CD8-positive, alpha-beta memory T cell (primary cell): ENCODE measurements around the gene TOM1L2. TPM values are rescaled to one million over a fixed set of nuclear protein-coding genes. Genes with fewer than 3 reads are reported as not detected.
"Not testable (repeated sequence)": the region's sequence is repeated elsewhere in the genome, so short reads cannot be mapped to it uniquely, and the experiment has no call there.

Source experiments
- CTCF ChIA-PET: fragments of 350-600 bp; sonication (Branson Sonifier 250); formaldehyde crosslinking; loops from one replicate; lab custom pipeline; 2021; ENCODE audit warnings: antibody characterized with exemption; lab: Charles Lee
- POLR2A ChIA-PET: fragments of 350-600 bp; sonication (Branson Sonifier 250); formaldehyde crosslinking; loops from one replicate; lab custom pipeline; 2021; ENCODE audit warnings: antibody characterized with exemption; lab: Charles Lee
- DNase-seq, 5 donors: peaks; one replicate each; pipeline versions ENCODE4 v3.0.0 to v3.0.0-alpha.2; 2020 to 2022; ENCODE audit warnings: mixed read lengths in 1 of 5
- H3K27ac ChIP-seq: one replicate; pipeline ENCODE4 v1.7.0; 2013; ENCODE audit warnings: low read depth, mild to moderate bottlenecking, low read length, moderate library complexity
- H3K27me3 ChIP-seq: 2 replicates; pipeline ENCODE4 v1.7.0; 2013; ENCODE audit warnings: low read length, mild to moderate bottlenecking; ENCODE audit not compliant: insufficient read depth, poor library complexity, severe bottlenecking
- H3K36me3 ChIP-seq: 2 replicates; pipeline ENCODE4 v1.7.0; 2013; ENCODE audit warnings: mild to moderate bottlenecking, low read length, moderate library complexity; ENCODE audit not compliant: insufficient read depth
- H3K4me1 ChIP-seq: 2 replicates; pipeline ENCODE4 v1.7.0; 2013; ENCODE audit warnings: mild to moderate bottlenecking, low read length, moderate library complexity; ENCODE audit not compliant: insufficient read depth
- H3K4me3 ChIP-seq: 2 replicates; pipeline ENCODE4 v1.7.0; 2013; ENCODE audit warnings: mild to moderate bottlenecking, low read length
- H3K9me3 ChIP-seq: 2 replicates; pipeline ENCODE4 v1.7.0; 2013; ENCODE audit warnings: mild to moderate bottlenecking, low read length
- H3K27ac Mint-ChIP-seq, 8 donors: one replicate each; pipeline ENCODE4 v1.8.0; 2020 to 2021; ENCODE audit warnings: mixed read lengths in 8 of 8, mild to moderate bottlenecking in 6 of 8, inconsistent platforms in 3 of 8, moderate library complexity in 3 of 8
- H3K27me3 Mint-ChIP-seq, 2 donors: one replicate each; pipeline ENCODE4 v1.8.0; 2020 to 2021; ENCODE audit warnings: mixed read lengths in 2 of 2, mild to moderate bottlenecking in 1 of 2, moderate library complexity in 1 of 2
- H3K36me3 Mint-ChIP-seq, 3 donors: one replicate each; pipeline ENCODE4 v1.8.0; 2020 to 2021; ENCODE audit warnings: mixed read lengths in 3 of 3, inconsistent platforms in 1 of 3, mild to moderate bottlenecking in 1 of 3
- H3K4me1 Mint-ChIP-seq, 3 donors: one replicate each; pipeline ENCODE4 v1.8.0; 2020 to 2021; ENCODE audit warnings: mixed read lengths in 3 of 3, inconsistent platforms in 1 of 3, mild to moderate bottlenecking in 1 of 3
- H3K4me3 Mint-ChIP-seq, 7 donors: one replicate each; pipeline ENCODE4 v1.8.0; 2020 to 2021; ENCODE audit warnings: mixed read lengths in 7 of 7, mild to moderate bottlenecking in 6 of 7, moderate library complexity in 4 of 7, inconsistent platforms in 2 of 7
- H3K9me3 Mint-ChIP-seq, 5 donors: one replicate each; pipeline ENCODE4 v1.8.0; 2020 to 2022; ENCODE audit warnings: mixed read lengths in 5 of 5, mild to moderate bottlenecking in 3 of 5, moderate library complexity in 2 of 5, inconsistent platforms in 1 of 5
- polyA plus RNA-seq: library from polyadenylated mRNA; unstranded; fragments of 300-500 nt; fragmentation: Illumina TruSeq; gene quantifications from one replicate; pipeline ENCODE4 v1.2.3, GENCODE V29; 2021
- total RNA-seq, 2 experiments: library from RNA; stranded (reverse); gene quantifications; one replicate each; pipeline ENCODE4 v1.2.3, GENCODE V29; 2021

The TOM1L2 gene
- total and polyA plus RNA-seq, 3 experiments from 2014 or later: 6.5 to 11.3 (median 10.0) TPM

GRCh38 chr17:17963694-17964436 is 8.3 kb downstream of the TOM1L2 start:
- Mint-ChIP-seq H3K4me1 (peaks cover 40 to 75% (median 52%) of the 10 kb centered on the region in 3 donors), H3K4me3 (no peak overlapping the region), H3K9me3 (no peaks in the 10 kb centered on the region), H3K27ac (peak overlapping the region in 5 of 8 donors; percentile 7 to 75 (median 23)), H3K36me3 (peaks cover 0 to 4% (median 0%) of the 10 kb centered on the region in 3 donors), H3K27me3 (no peaks in the 10 kb centered on the region)
- Histone ChIP-seq H3K27ac (no peak overlapping the region), H3K9me3 (no peaks in the 10 kb centered on the region), H3K36me3 (no peaks in the 10 kb centered on the region), H3K4me3 (no peak overlapping the region), H3K4me1 (peaks cover 34% of the 10 kb centered on the region), H3K27me3 (no peaks in the 10 kb centered on the region)
- CTCF ChIA-PET: no interaction called here
- POLR2A ChIA-PET: no interaction called here
- no peak for DNase-seq

DNA sequence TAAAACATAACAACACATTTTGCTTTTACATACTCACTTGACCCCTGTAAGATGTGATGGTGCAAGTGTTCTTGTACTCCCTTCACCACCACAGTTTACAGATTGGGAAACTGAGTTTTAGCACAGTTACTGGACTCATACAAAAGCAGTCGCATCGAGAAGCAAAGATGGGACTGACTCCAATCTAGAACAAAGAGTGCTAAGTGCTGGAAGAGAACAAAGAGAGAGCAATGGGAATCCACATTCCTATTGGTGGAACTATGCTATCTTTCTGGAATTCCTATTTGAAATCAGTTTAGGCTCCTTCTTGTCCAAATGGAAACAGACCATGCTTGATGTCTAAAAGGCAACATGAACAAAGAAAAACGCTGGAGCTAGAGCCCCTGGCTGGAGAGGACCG is 9.1 kb downstream of the TOM1L2 start:
- no peak for DNase-seq
- POLR2A ChIA-PET: no interaction called here
- Histone ChIP-seq H3K4me3 (no peak overlapping the region), H3K27me3 (no peaks in the 10 kb centered on the region), H3K36me3 (no peaks in the 10 kb centered on the region), H3K27ac (no peak overlapping the region), H3K9me3 (no peaks in the 10 kb centered on the region), H3K4me1 (peaks cover 42% of the 10 kb centered on the region)
- Mint-ChIP-seq H3K4me3 (no peak overlapping the region), H3K36me3 (peaks cover 0 to 4% (median 0%) of the 10 kb centered on the region in 3 donors), H3K27me3 (no peaks in the 10 kb centered on the region), H3K4me1 (peaks cover 48 to 78% (median 59%) of the 10 kb centered on the region in 3 donors), H3K27ac (peak overlapping the region in 2 of 8 donors; percentile 20 to 29), H3K9me3 (no peaks in the 10 kb centered on the region)
- CTCF ChIA-PET: no interaction called here

GRCh38 chr17:17960500-17961030 is 11.6 kb downstream of the TOM1L2 start:
- H3K27ac ChIP-seq: no peak overlapping the region
- CTCF ChIA-PET: interaction anchor here (0.8 to 1.2 kb wide), 2 partner anchors 9 to 12 kb away, joined by 4 read pairs; partner anchors contain the start of genes DRC3 and TOM1L2
- H3K27me3 ChIP-seq: no peaks in the 10 kb centered on the region
- Mint-ChIP-seq H3K27me3 (no peaks in the 10 kb centered on the region), H3K4me3 (peak overlapping the region in 6 of 7 donors; percentile 8 to 82 (median 32)), H3K36me3 (peaks cover 5 to 9% (median 6%) of the 10 kb centered on the region in 3 donors), H3K27ac (peak overlapping the region; percentile 90 to 97 (median 95)), H3K4me1 (peaks cover 52 to 75% (median 55%) of the 10 kb centered on the region in 3 donors), H3K9me3 (no peaks in the 10 kb centered on the region)
- no peaks in the 10 kb centered on the region for H3K9me3 ChIP-seq
- POLR2A ChIA-PET: no interaction called here
- H3K4me3 ChIP-seq: peak overlapping the region; percentile 24
- no peak for DNase-seq
- peaks cover 49% of the 10 kb centered on the region for H3K4me1 ChIP-seq
- no peaks in the 10 kb centered on the region for H3K36me3 ChIP-seq

DNA sequence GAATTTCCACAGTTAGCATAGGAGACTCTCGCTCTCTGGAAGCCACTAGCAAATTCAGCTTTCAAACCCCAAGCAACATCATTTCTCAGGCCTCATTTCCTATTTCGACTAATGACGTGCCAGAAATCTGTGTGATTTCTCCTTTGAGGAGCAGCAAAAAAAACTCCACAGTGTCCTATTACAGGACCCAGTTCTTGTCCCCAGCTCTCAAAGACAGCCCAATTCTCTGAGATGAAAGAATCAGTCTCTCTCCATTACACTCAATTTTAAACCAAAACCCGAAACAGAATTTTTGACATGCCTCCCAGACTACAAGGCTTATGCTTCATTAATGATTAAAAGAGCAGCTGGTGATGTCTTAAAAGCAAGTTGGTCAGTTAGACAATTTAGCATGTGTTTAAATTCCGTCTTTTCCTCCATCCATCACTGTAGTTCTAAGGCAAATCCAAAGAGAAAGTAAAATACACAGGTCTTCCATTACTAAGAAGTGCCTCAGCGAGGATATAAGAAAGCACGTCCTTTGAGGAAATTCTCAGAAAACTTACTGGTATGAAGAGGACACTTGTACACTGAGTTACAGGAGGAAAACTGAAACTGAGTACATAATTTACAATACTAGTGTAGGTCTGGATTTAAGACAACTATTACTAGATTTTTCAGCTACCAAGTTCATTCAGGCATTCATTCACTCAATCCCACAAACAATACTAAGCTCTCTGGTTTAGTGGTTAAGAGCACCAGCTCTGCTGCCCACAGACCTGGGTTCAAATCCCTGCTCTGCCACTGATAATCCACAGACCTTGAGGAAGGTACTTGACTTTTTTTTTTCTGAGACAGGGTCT is 12.5 kb downstream of the TOM1L2 start:
- peak in 1 of 5 donors; percentile 23 for DNase-seq
- H3K27me3 ChIP-seq: no peaks in the 10 kb centered on the region
- H3K27ac ChIP-seq: peak overlapping the region; percentile 33
- H3K4me3 ChIP-seq: peak overlapping the region; percentile 24
- ChIA-PET POLR2A (interaction anchor here (2.7 kb wide), 1 partner anchor 13 kb away, joined by 31 read pairs; the partner anchor contains the start of genes DRC3 and TOM1L2), CTCF (interaction anchor here (0.8 to 2.0 kb wide), 3 partner anchors 10 to 33 kb away, joined by 4 read pairs; partner anchors contain the start of genes DRC3 and TOM1L2)
- Mint-ChIP-seq H3K27ac (peak overlapping the region; percentile 90 to 97 (median 95)), H3K36me3 (peaks cover 5 to 14% (median 12%) of the 10 kb centered on the region in 3 donors), H3K4me1 (peaks cover 51 to 74% (median 59%) of the 10 kb centered on the region in 3 donors), H3K9me3 (no peaks in the 10 kb centered on the region), H3K27me3 (no peaks in the 10 kb centered on the region), H3K4me3 (peak overlapping the region; percentile 55 to 82 (median 77))
- H3K9me3 ChIP-seq: no peaks in the 10 kb centered on the region
- no peaks in the 10 kb centered on the region for H3K36me3 ChIP-seq
- peaks cover 47% of the 10 kb centered on the region for H3K4me1 ChIP-seq

GRCh38 chr17:17958982-17959381 is 13.2 kb downstream of the TOM1L2 start:
- Mint-ChIP-seq H3K4me3 (peak overlapping the region; percentile 55 to 82 (median 77)), H3K4me1 (peaks cover 53 to 78% (median 62%) of the 10 kb centered on the region in 3 donors), H3K27me3 (no peaks in the 10 kb centered on the region), H3K36me3 (peaks cover 5 to 19% (median 12%) of the 10 kb centered on the region in 3 donors), H3K9me3 (no peaks in the 10 kb centered on the region), H3K27ac (peak overlapping the region; percentile 90 to 97 (median 95))
- POLR2A ChIA-PET: interaction anchor here (2.7 kb wide), 1 partner anchor 14 kb away, joined by 31 read pairs; the partner anchor contains the start of genes DRC3 and TOM1L2
- Histone ChIP-seq H3K27ac (peak overlapping the region; percentile 1), H3K27me3 (no peaks in the 10 kb centered on the region), H3K36me3 (no peaks in the 10 kb centered on the region), H3K9me3 (no peaks in the 10 kb centered on the region), H3K4me1 (peaks cover 47% of the 10 kb centered on the region), H3K4me3 (no peak overlapping the region)
- no peak for DNase-seq
- CTCF ChIA-PET: interaction anchor here (2.0 kb wide), 1 partner anchor 34 kb away, joined by 4 read pairs; no protein-coding TSS in a partner anchor

DNA sequence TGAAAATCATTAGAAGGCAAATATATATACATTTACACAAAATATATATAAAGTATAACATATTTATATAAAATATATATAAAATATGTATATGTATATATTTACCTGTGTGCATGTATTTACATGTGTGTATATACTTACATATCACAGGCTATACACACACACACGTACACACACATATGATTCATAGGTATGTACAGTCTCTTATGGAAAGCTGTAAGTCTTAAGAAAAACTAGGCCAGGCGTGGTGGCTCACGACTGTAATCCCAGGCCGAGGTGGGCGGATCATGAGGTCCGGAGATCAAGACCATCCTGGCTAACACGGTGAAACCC is 14.7 kb downstream of the TOM1L2 start:
- DNase-seq: no peak
- Histone ChIP-seq H3K4me1 (peaks cover 47% of the 10 kb centered on the region), H3K36me3 (no peaks in the 10 kb centered on the region), H3K4me3 (no peak overlapping the region), H3K9me3 (no peaks in the 10 kb centered on the region), H3K27ac (no peak overlapping the region), H3K27me3 (no peaks in the 10 kb centered on the region)
- Mint-ChIP-seq H3K9me3 (no peaks in the 10 kb centered on the region), H3K36me3 (peaks cover 5 to 19% (median 12%) of the 10 kb centered on the region in 3 donors), H3K4me1 (peaks cover 48 to 74% (median 56%) of the 10 kb centered on the region in 3 donors), H3K4me3 (peak overlapping the region in 5 of 7 donors; percentile 28 to 82 (median 61)), H3K27me3 (no peaks in the 10 kb centered on the region), H3K27ac (peak overlapping the region; percentile 90 to 97 (median 95))
- ChIA-PET CTCF (interaction anchor here (0.7 to 1.7 kb wide), 6 partner anchors 15 to 1587 kb away, joined by 3 to 7 read pairs (median 3); partner anchors contain the start of genes DRC3 and TOM1L2), POLR2A (interaction anchor here (1.0 to 2.7 kb wide), 2 partner anchors 8 to 15 kb away, joined by 8 to 31 read pairs; partner anchors contain the start of genes DRC3 and TOM1L2)

GRCh38 chr17:17955790-17956341 is 16.3 kb downstream of the TOM1L2 start:
- H3K4me3 ChIP-seq, H3K27me3 Mint-ChIP-seq: not testable (repeated sequence)

More at GRCh38 chr17:17955790-17956341, 16.3 kb downstream of the TOM1L2 start:
- H3K36me3 ChIP-seq, H3K9me3 ChIP-seq, POLR2A ChIA-PET, H3K9me3 Mint-ChIP-seq, H3K27ac ChIP-seq, H3K27me3 ChIP-seq, H3K4me3 Mint-ChIP-seq: not testable (repeated sequence)
- DNase-seq: peak in 1 of 5 donors; percentile 66
- H3K4me1 ChIP-seq: peaks cover 45% of the 10 kb centered on the region
- Mint-ChIP-seq H3K27ac (peak overlapping the region in 5 of 8 donors; percentile 33 to 81 (median 44)), H3K36me3 (peaks cover 5 to 17% (median 12%) of the 10 kb centered on the region in 3 donors), H3K4me1 (peaks cover 46 to 73% (median 53%) of the 10 kb centered on the region in 3 donors)
- CTCF ChIA-PET: interaction anchor here (1.4 kb wide), 2 partner anchors 8 to 12 kb away, joined by 3 to 4 read pairs; no protein-coding TSS in a partner anchor
